Neuronal stem cell (in vitro differentiated cells): ENCODE data around the gene KLK12.

Experiments used
- DNase-seq: peaks from one replicate; pipeline ENCODE4 v3.0.0-alpha.2; 2013; ENCODE audit warnings: low spot score
- H2AFZ ChIP-seq: one replicate; pipeline ENCODE4 v1.6.1; 2013; ENCODE audit warnings: mild to moderate bottlenecking, low read length, inconsistent platforms
- H2AK5ac ChIP-seq: 2 replicates; pipeline ENCODE4 v1.6.1; 2013; ENCODE audit warnings: low read depth, mild to moderate bottlenecking, inconsistent platforms, low read length, moderate library complexity, mixed read lengths
- H2BK120ac ChIP-seq: 2 replicates; pipeline ENCODE4 v1.6.1; 2013; ENCODE audit warnings: low read depth, mild to moderate bottlenecking, inconsistent platforms, low read length, moderate library complexity, mixed read lengths
- H2BK12ac ChIP-seq: one replicate; pipeline ENCODE4 v1.6.1; 2013; ENCODE audit warnings: low read length, inconsistent platforms
- H2BK15ac ChIP-seq: 2 replicates; pipeline ENCODE4 v1.6.1; 2013; ENCODE audit warnings: mild to moderate bottlenecking, low read length, inconsistent platforms, mixed read lengths
- H2BK5ac ChIP-seq: one replicate; pipeline ENCODE4 v1.6.1; 2013; ENCODE audit warnings: inconsistent platforms, mild to moderate bottlenecking, low read length, moderate library complexity
- H3K14ac ChIP-seq: one replicate; pipeline ENCODE4 v1.6.1; 2013; ENCODE audit warnings: low read length, inconsistent platforms
- H3K18ac ChIP-seq: 2 replicates; pipeline ENCODE4 v1.6.1; 2013; ENCODE audit warnings: low read length, inconsistent platforms
- H3K23ac ChIP-seq: 2 replicates; pipeline ENCODE4 v1.6.1; 2013; ENCODE audit warnings: low read depth, mild to moderate bottlenecking, mixed read lengths, low read length, inconsistent platforms; ENCODE audit not compliant: poor library complexity
- H3K27ac ChIP-seq: replicated peaks from 3 replicates; pipeline ENCODE4 v1.5.1; 2013; ENCODE audit warnings: low read length, inconsistent platforms
- H3K27me3 ChIP-seq, 3 experiments: 2 replicates each; pipeline ENCODE4 v1.6.1; 2013; ENCODE audit warnings: low read length in 3 of 3, mild to moderate bottlenecking in 2 of 3, inconsistent platforms in 1 of 3, low read depth in 1 of 3, mixed read lengths in 1 of 3, moderate library complexity in 1 of 3; ENCODE audit not compliant: control insufficient read depth in 3 of 3, insufficient read depth in 3 of 3
- H3K36me3 ChIP-seq, 2 donors: replicated peaks in 1 of 2; 2 replicates each; pipeline ENCODE4 v1.6.1; 2013; ENCODE audit warnings: low read length in 2 of 2; ENCODE audit not compliant: control insufficient read depth in 2 of 2, insufficient read depth in 2 of 2
- H3K4ac ChIP-seq: 2 replicates; pipeline ENCODE4 v1.6.1; 2013; ENCODE audit warnings: inconsistent platforms, mild to moderate bottlenecking, low read length, moderate library complexity
- H3K4me1 ChIP-seq, 2 donors: 1 replicate in 1 of 2; 2 replicates in 1 of 2; pipeline ENCODE4 v1.6.1; 2013; ENCODE audit warnings: low read length in 2 of 2, low read depth in 1 of 2; ENCODE audit not compliant: control insufficient read depth in 2 of 2, insufficient read depth in 1 of 2
- H3K4me2 ChIP-seq: one replicate; pipeline ENCODE4 v1.6.1; 2013; ENCODE audit warnings: mild to moderate bottlenecking, low read length, inconsistent platforms; ENCODE audit not compliant: insufficient read depth, poor library complexity, severe bottlenecking
- H3K4me3 ChIP-seq, 2 donors: 2 replicates each; pipeline ENCODE4 v1.5.1; 2013; ENCODE audit warnings: low read length in 2 of 2, mild to moderate bottlenecking in 2 of 2, inconsistent platforms in 1 of 2, moderate library complexity in 1 of 2
- H3K79me1 ChIP-seq: one replicate; pipeline ENCODE4 v1.6.1; 2013; ENCODE audit warnings: low read depth, mild to moderate bottlenecking, inconsistent platforms, low read length, moderate library complexity
- H3K9ac ChIP-seq: one replicate; pipeline ENCODE4 v1.6.1; 2013; ENCODE audit warnings: mild to moderate bottlenecking, low read depth, low read length, inconsistent platforms; ENCODE audit not compliant: poor library complexity
- H3K9me3 ChIP-seq, 2 donors: replicated peaks in 1 of 2; 2 replicates each; pipeline versions ENCODE3 to v1.6.1; 2013; ENCODE audit warnings: low read length in 2 of 2, mild to moderate bottlenecking in 2 of 2, inconsistent platforms in 1 of 2, low read depth in 1 of 2, mixed read lengths in 1 of 2, moderate library complexity in 1 of 2; ENCODE audit not compliant: control insufficient read depth in 2 of 2, insufficient read depth in 1 of 2
- H4K8ac ChIP-seq: one replicate; pipeline ENCODE4 v1.6.1; 2013; ENCODE audit warnings: low read depth, mild to moderate bottlenecking, inconsistent platforms, low read length, moderate library complexity
- H4K91ac ChIP-seq: one replicate; pipeline ENCODE4 v1.6.1; 2013; ENCODE audit warnings: low read length, low read depth, mild to moderate bottlenecking, inconsistent platforms; ENCODE audit not compliant: poor library complexity
- WGBS, 2 donors: extraction: QIAGEN DNeasy Blood & Tissue Kit; methylation state at CpG; one replicate each; pipeline ENCODE4 v1.1.7; 2013; ENCODE audit warnings: missing lambda C conversion rate in 2 of 2, mixed read lengths in 1 of 2; ENCODE audit not compliant: insufficient read length in 2 of 2, insufficient replicate concordance in 1 of 2; ENCODE audit errors: extremely low coverage in 2 of 2; 5-methylcytosine and 5-hydroxymethylcytosine counted together

Gene KLK12

GRCh38 chr19:51031220-51031879 lies 3.5 kb downstream of the KLK12 start:
- DNase-seq: no peak
- peak overlapping the region; percentile 94 for H3K23ac ChIP-seq
- no peak overlapping the region for H2AFZ ChIP-seq
- H2BK12ac ChIP-seq: peak overlapping the region; percentile 67
- no peak overlapping the region for H3K9ac ChIP-seq
- no peak overlapping the region for H2BK15ac ChIP-seq
- no peak overlapping the region for H2BK120ac ChIP-seq
- H3K18ac ChIP-seq: peak overlapping the region; percentile 62
- H3K79me1 ChIP-seq: no peaks in the 10 kb centered on the region
- no peak overlapping the region for H3K4ac ChIP-seq
- no peak overlapping the region for H3K4me3 ChIP-seq
- H3K9me3 ChIP-seq: peaks cover 0 to 2% of the 10 kb centered on the region in 2 donors
- H4K8ac ChIP-seq: no peak overlapping the region
- H3K36me3 ChIP-seq: no peaks in the 10 kb centered on the region
- H2AK5ac ChIP-seq: no peak overlapping the region
- no peak overlapping the region for H2BK5ac ChIP-seq
- no peak overlapping the region for H3K27ac ChIP-seq
- peak overlapping the region; percentile 86 for H3K14ac ChIP-seq
- H3K27me3 ChIP-seq: peaks cover 0 to 16% (median 0%) of the 10 kb centered on the region in 3 experiments
- no CpG with 5 or more reads among the region's 7 CpGs for WGBS, 2 donors
- no peak overlapping the region for H4K91ac ChIP-seq
- H3K4me2 ChIP-seq: no peak overlapping the region
- peaks cover 0 to 2% of the 10 kb centered on the region in 2 donors for H3K4me1 ChIP-seq

DNA sequence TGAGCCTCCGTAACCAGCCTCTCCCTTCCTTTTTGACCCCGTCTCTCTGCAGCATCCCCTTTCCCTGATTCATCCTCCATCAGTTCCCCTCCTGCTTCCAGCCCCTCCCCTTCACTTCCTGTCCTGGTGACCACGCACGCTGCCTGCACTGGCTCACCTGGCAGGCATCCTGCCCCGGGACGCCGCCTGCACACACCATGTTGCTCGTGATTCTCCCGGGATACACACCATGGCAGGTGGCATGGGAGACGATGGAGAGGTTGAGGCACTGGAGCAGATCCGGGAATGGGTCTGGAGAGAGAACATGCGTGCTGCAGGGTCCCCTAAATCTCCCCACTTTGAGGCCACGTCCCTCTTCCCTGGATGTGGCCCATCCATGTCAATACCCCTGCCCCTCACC lies 4.2 kb downstream of the KLK12 start:
- no peak overlapping the region for H2BK12ac ChIP-seq
- H2AFZ ChIP-seq: no peak overlapping the region
- H3K23ac ChIP-seq: no peak overlapping the region
- H3K79me1 ChIP-seq: peaks cover 1% of the 10 kb centered on the region
- no peaks in the 10 kb centered on the region for H3K36me3 ChIP-seq
- peak overlapping the region; percentile 23 for H4K8ac ChIP-seq
- H3K4me2 ChIP-seq: no peak overlapping the region
- H3K14ac ChIP-seq: peak overlapping the region; percentile 75
- H3K9me3 ChIP-seq: peaks cover 0 to 2% of the 10 kb centered on the region in 2 donors
- H3K4me1 ChIP-seq: peaks cover 0 to 9% of the 10 kb centered on the region in 2 donors
- H3K18ac ChIP-seq: peak overlapping the region; percentile 70
- DNase-seq: no peak
- no peak overlapping the region for H4K91ac ChIP-seq
- H3K27me3 ChIP-seq: peaks cover 0 to 23% (median 0%) of the 10 kb centered on the region in 3 experiments
- H2AK5ac ChIP-seq: no peak overlapping the region
- H3K27ac ChIP-seq: no peak overlapping the region
- H2BK15ac ChIP-seq: no peak overlapping the region
- H3K4me3 ChIP-seq: no peak overlapping the region
- peak overlapping the region; percentile 60 for H3K9ac ChIP-seq
- H3K4ac ChIP-seq: no peak overlapping the region
- no peak overlapping the region for H2BK120ac ChIP-seq
- WGBS, 2 donors: no CpG with 5 or more reads among the region's 13 CpGs
- no peak overlapping the region for H2BK5ac ChIP-seq

DNA sequence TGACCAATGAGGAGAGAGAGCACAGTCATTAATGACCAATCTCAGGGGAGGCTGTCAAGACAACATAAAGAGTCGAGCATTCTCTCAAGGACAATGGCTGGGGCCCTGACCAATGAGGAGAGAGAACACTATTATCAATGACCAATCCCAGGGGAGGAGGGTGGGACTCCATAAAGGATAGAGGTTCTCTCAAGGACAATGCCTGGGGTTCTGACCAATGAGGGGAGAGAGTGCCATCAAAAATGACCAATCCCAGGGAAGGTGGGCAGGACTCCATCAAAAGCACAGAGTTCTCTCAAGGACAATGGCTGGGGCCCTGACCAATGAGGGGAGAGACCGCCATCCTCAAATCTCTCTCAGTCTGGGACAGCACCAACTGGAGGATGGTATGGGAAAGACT lies 5.1 kb downstream of the KLK12 start:
- no peak overlapping the region for H3K9ac ChIP-seq
- H3K9me3 ChIP-seq: peaks cover 0 to 2% of the 10 kb centered on the region in 2 donors
- H3K23ac ChIP-seq: no peak overlapping the region
- H2AK5ac ChIP-seq: no peak overlapping the region
- peaks cover 0 to 13% of the 10 kb centered on the region in 2 donors for H3K4me1 ChIP-seq
- H2BK120ac ChIP-seq: no peak overlapping the region
- H3K18ac ChIP-seq: no peak overlapping the region
- no peak overlapping the region for H3K4me2 ChIP-seq
- no peak overlapping the region for H2BK5ac ChIP-seq
- WGBS, 2 donors: no CpG with 5 or more reads among the region's 2 CpGs
- no peak overlapping the region for H3K14ac ChIP-seq
- H2AFZ ChIP-seq: no peak overlapping the region
- peaks cover 1% of the 10 kb centered on the region for H3K79me1 ChIP-seq
- peaks cover 0 to 29% (median 0%) of the 10 kb centered on the region in 3 experiments for H3K27me3 ChIP-seq
- H3K27ac ChIP-seq: no peak overlapping the region
- no peak overlapping the region for H3K4me3 ChIP-seq
- H3K36me3 ChIP-seq: no peaks in the 10 kb centered on the region
- no peak overlapping the region for H4K91ac ChIP-seq
- H3K4ac ChIP-seq: no peak overlapping the region
- DNase-seq: no peak
- no peak overlapping the region for H4K8ac ChIP-seq
- H2BK15ac ChIP-seq: no peak overlapping the region
- H2BK12ac ChIP-seq: no peak overlapping the region

- DNase-seq: no peak
- Histone ChIP-seq H3K9ac (no peak overlapping the region), H2AK5ac (peak overlapping the region; percentile 51), H3K18ac (no peak overlapping the region), H2AFZ (no peak overlapping the region), H3K27me3 (peaks cover 0 to 43% (median 0%) of the 10 kb centered on the region in 3 experiments), H3K27ac (no peak overlapping the region), H3K36me3 (no peaks in the 10 kb centered on the region), H3K79me1 (peaks cover 1% of the 10 kb centered on the region), H2BK12ac (no peak overlapping the region), H4K91ac (no peak overlapping the region), H3K4ac (no peak overlapping the region), H3K14ac (no peak overlapping the region), H2BK5ac (no peak overlapping the region), H2BK120ac (no peak overlapping the region), H3K23ac (no peak overlapping the region), H3K4me1 (peaks cover 0 to 13% of the 10 kb centered on the region in 2 donors), H3K4me2 (no peak overlapping the region), H2BK15ac (no peak overlapping the region), H4K8ac (no peak overlapping the region), H3K9me3 (peaks cover 0 to 2% of the 10 kb centered on the region in 2 donors), H3K4me3 (no peak overlapping the region)
- WGBS, 2 donors: no CpG with 5 or more reads among the region's 5 CpGs
These were observed 6.9 kb downstream of the KLK12 start for GRCh38 chr19:51027873-51028272.
